ENCODE results near the gene KRTDAP. TPM values are rescaled to one million over a fixed set of nuclear protein-coding genes. Genes with fewer than 3 reads are reported as not detected.
A peak's percentile ranks its signal among the peaks of the same experiment; 100 is the strongest.

KRTDAP gene
- total RNA-seq, 1 donor from 2014 or later = not detected

GRCh38 chr19:35512831-35513627, 22.8 kb upstream of the KRTDAP start:
- Mint-ChIP-seq H3K27me3 (ENCODE audit: unreplicated experiment) (peaks cover 41% of the 10 kb centered on the region), H3K4me1 (ENCODE audit: unreplicated experiment) (peaks cover 11% of the 10 kb centered on the region), H3K36me3 (ENCODE audit: unreplicated experiment) (no peaks in the 10 kb centered on the region), H3K9me3 (ENCODE audit: unreplicated experiment) (no peaks in the 10 kb centered on the region), H3K4me3 (ENCODE audit: unreplicated experiment) (no peak overlapping the region), H3K27ac (ENCODE audit: unreplicated experiment) (no peak overlapping the region)
- DNase-seq (ENCODE audit: extremely low spot score, unreplicated experiment) = no peak
- no peak for TF ChIP-seq CTCF (IDR thresholded peaks at IDR 0.05)

GRCh38 chr19:35511337-35511736, 21.1 kb upstream of the KRTDAP start:
- Mint-ChIP-seq H3K27ac (ENCODE audit: unreplicated experiment) (no peak overlapping the region), H3K36me3 (ENCODE audit: unreplicated experiment) (no peaks in the 10 kb centered on the region), H3K4me3 (ENCODE audit: unreplicated experiment) (no peak overlapping the region), H3K27me3 (ENCODE audit: unreplicated experiment) (peaks cover 55% of the 10 kb centered on the region), H3K9me3 (ENCODE audit: unreplicated experiment) (no peaks in the 10 kb centered on the region), H3K4me1 (ENCODE audit: unreplicated experiment) (peaks cover 10% of the 10 kb centered on the region)
- TF ChIP-seq CTCF (IDR thresholded peaks at IDR 0.05) = no peak
- DNase-seq (ENCODE audit: extremely low spot score, unreplicated experiment) = no peak

- H3K4me1 Mint-ChIP-seq (ENCODE audit: unreplicated experiment) = peaks cover 10% of the 10 kb centered on the region
- no peak for TF ChIP-seq CTCF (IDR thresholded peaks at IDR 0.05)
- no peaks in the 10 kb centered on the region for H3K9me3 Mint-ChIP-seq (ENCODE audit: unreplicated experiment)
- H3K4me3 Mint-ChIP-seq (ENCODE audit: unreplicated experiment) = no peak overlapping the region
- no peaks in the 10 kb centered on the region for H3K36me3 Mint-ChIP-seq (ENCODE audit: unreplicated experiment)
- no peak for DNase-seq (ENCODE audit: extremely low spot score, unreplicated experiment)
- H3K27ac Mint-ChIP-seq (ENCODE audit: unreplicated experiment) = no peak overlapping the region
- peaks cover 62% of the 10 kb centered on the region for H3K27me3 Mint-ChIP-seq (ENCODE audit: unreplicated experiment)
Measured at GRCh38 chr19:35510626-35510964, 20.3 kb upstream of the KRTDAP start.

GRCh38 chr19:35509861-35510625, 19.8 kb upstream of the KRTDAP start:
- H3K27me3 Mint-ChIP-seq (ENCODE audit: unreplicated experiment) = peaks cover 67% of the 10 kb centered on the region
- peak; percentile 89 for DNase-seq (ENCODE audit: extremely low spot score, unreplicated experiment)
- H3K9me3 Mint-ChIP-seq (ENCODE audit: unreplicated experiment) = no peaks in the 10 kb centered on the region
- no peaks in the 10 kb centered on the region for H3K36me3 Mint-ChIP-seq (ENCODE audit: unreplicated experiment)
- H3K27ac Mint-ChIP-seq (ENCODE audit: unreplicated experiment) = no peak overlapping the region
- peak overlapping the region; percentile 51 for H3K4me3 Mint-ChIP-seq (ENCODE audit: unreplicated experiment)
- H3K4me1 Mint-ChIP-seq (ENCODE audit: unreplicated experiment) = peaks cover 10% of the 10 kb centered on the region
- peak; percentile 86 for TF ChIP-seq CTCF (IDR thresholded peaks at IDR 0.05)

GRCh38 chr19:35509018-35509652, 18.9 kb upstream of the KRTDAP start:
- DNase-seq (ENCODE audit: extremely low spot score, unreplicated experiment) = no peak
- Mint-ChIP-seq H3K9me3 (ENCODE audit: unreplicated experiment) (no peaks in the 10 kb centered on the region), H3K4me3 (ENCODE audit: unreplicated experiment) (no peak overlapping the region), H3K4me1 (ENCODE audit: unreplicated experiment) (peaks cover 8% of the 10 kb centered on the region), H3K27me3 (ENCODE audit: unreplicated experiment) (peaks cover 70% of the 10 kb centered on the region), H3K27ac (ENCODE audit: unreplicated experiment) (no peak overlapping the region), H3K36me3 (ENCODE audit: unreplicated experiment) (no peaks in the 10 kb centered on the region)
- TF ChIP-seq CTCF (IDR thresholded peaks at IDR 0.05) = no peak
